ENCODE results near the gene RALGAPA2. TPM values are rescaled to one million over a fixed set of nuclear protein-coding genes. Genes with fewer than 3 reads are reported as not detected.

RALGAPA2 gene
- polyA plus RNA-seq, 1 donor from 2014 or later = 21.8 TPM

GRCh38 chr20:20430066-20430465 lies 282.4 kb downstream of the RALGAPA2 start:
- H3F3A ChIP-seq (ENCODE audit: insufficient read depth, low read length, poor library complexity, severe bottlenecking) = no peaks in the 10 kb centered on the region
- no peaks in the 10 kb centered on the region for H3K9me3 ChIP-seq (ENCODE audit: low read length)
- H2AFZ ChIP-seq (ENCODE audit: low read depth, low read length) = no peak overlapping the region
- H3K4me2 ChIP-seq (ENCODE audit: low read length) = no peak overlapping the region
- H3K4me3 ChIP-seq (ENCODE audit: low read length) = no peak overlapping the region
- no peaks in the 10 kb centered on the region for H3K36me3 ChIP-seq (ENCODE audit: insufficient read depth, low read length)
- H3K9ac ChIP-seq (ENCODE audit: low read length) = no peak overlapping the region
- H3K27me3 ChIP-seq (ENCODE audit: insufficient read depth, low read depth, low read length) = no peaks in the 10 kb centered on the region
- H3K27ac ChIP-seq (ENCODE audit: low read length) = no peak overlapping the region
- TF ChIP-seq TAF1 (IDR thresholded peaks at IDR 0.05; ENCODE audit: low read depth) (no peak), EZH2 (IDR thresholded peaks at IDR 0.05; ENCODE audit: borderline replicate concordance, insufficient read depth, low read length, poor library complexity, severe bottlenecking) (no peak), POLR2AphosphoS5 (IDR thresholded peaks at IDR 0.05) (no peak), RAD21 (conservative IDR thresholded peaks at IDR 0.05) (no peak), SMC3 (conservative IDR thresholded peaks at IDR 0.05; ENCODE audit: poor library complexity) (no peak), REST (IDR thresholded peaks at IDR 0.05; ENCODE audit: borderline replicate concordance) (no peak), CTCF (IDR thresholded peaks at IDR 0.05; ENCODE audit: poor library complexity, severe bottlenecking) (no peak), EP300 (conservative IDR thresholded peaks at IDR 0.05; ENCODE audit: poor library complexity, severe bottlenecking) (no peak), MXI1 (conservative IDR thresholded peaks at IDR 0.05; ENCODE audit: poor library complexity, severe bottlenecking) (no peak)
- H3K9me2 ChIP-seq (ENCODE audit: insufficient read depth, low read length) = no peaks in the 10 kb centered on the region
- no peaks in the 10 kb centered on the region for H3K79me2 ChIP-seq (replicated peaks; ENCODE audit: insufficient read depth, low read length)
- no peaks in the 10 kb centered on the region for H4K20me1 ChIP-seq (ENCODE audit: insufficient read depth)

GRCh38 chr20:20428067-20428466 lies 284.4 kb downstream of the RALGAPA2 start:
- Histone ChIP-seq H4K20me1 (ENCODE audit: insufficient read depth) (no peaks in the 10 kb centered on the region), H3K9me2 (ENCODE audit: insufficient read depth, low read length) (no peaks in the 10 kb centered on the region), H3K79me2 (replicated peaks; ENCODE audit: insufficient read depth, low read length) (no peaks in the 10 kb centered on the region), H3K4me2 (ENCODE audit: low read length) (no peak overlapping the region), H3F3A (ENCODE audit: insufficient read depth, low read length, poor library complexity, severe bottlenecking) (no peaks in the 10 kb centered on the region), H3K27ac (ENCODE audit: low read length) (no peak overlapping the region), H2AFZ (ENCODE audit: low read depth, low read length) (no peak overlapping the region), H3K4me3 (ENCODE audit: low read length) (no peak overlapping the region), H3K27me3 (ENCODE audit: insufficient read depth, low read depth, low read length) (no peaks in the 10 kb centered on the region), H3K9ac (ENCODE audit: low read length) (no peak overlapping the region), H3K36me3 (ENCODE audit: insufficient read depth, low read length) (no peaks in the 10 kb centered on the region), H3K9me3 (ENCODE audit: low read length) (no peaks in the 10 kb centered on the region)
- TF ChIP-seq EZH2 (IDR thresholded peaks at IDR 0.05; ENCODE audit: borderline replicate concordance, insufficient read depth, low read length, poor library complexity, severe bottlenecking) = no peak
- TF ChIP-seq POLR2AphosphoS5 (IDR thresholded peaks at IDR 0.05) = no peak
- TF ChIP-seq RAD21 (conservative IDR thresholded peaks at IDR 0.05) = no peak
- no peak for TF ChIP-seq MXI1 (conservative IDR thresholded peaks at IDR 0.05; ENCODE audit: poor library complexity, severe bottlenecking)
- TF ChIP-seq REST (IDR thresholded peaks at IDR 0.05; ENCODE audit: borderline replicate concordance) = no peak
- TF ChIP-seq SMC3 (conservative IDR thresholded peaks at IDR 0.05; ENCODE audit: poor library complexity) = no peak
- TF ChIP-seq EP300 (conservative IDR thresholded peaks at IDR 0.05; ENCODE audit: poor library complexity, severe bottlenecking) = no peak
- no peak for TF ChIP-seq CTCF (IDR thresholded peaks at IDR 0.05; ENCODE audit: poor library complexity, severe bottlenecking)
- no peak for TF ChIP-seq TAF1 (IDR thresholded peaks at IDR 0.05; ENCODE audit: low read depth)

All from neural cell (in vitro differentiated cells).